ENCODE data around the gene EVPLL. TPM values are rescaled to one million over a fixed set of nuclear protein-coding genes. Genes with fewer than 3 reads are reported as not detected.
"Not testable (repeated sequence)": the region's sequence is repeated elsewhere in the genome, so short reads cannot be mapped to it uniquely, and the experiment has no call there.

EVPLL gene
- total RNA-seq, 1 donor from 2014 or later, result 1.1 TPM

DNA sequence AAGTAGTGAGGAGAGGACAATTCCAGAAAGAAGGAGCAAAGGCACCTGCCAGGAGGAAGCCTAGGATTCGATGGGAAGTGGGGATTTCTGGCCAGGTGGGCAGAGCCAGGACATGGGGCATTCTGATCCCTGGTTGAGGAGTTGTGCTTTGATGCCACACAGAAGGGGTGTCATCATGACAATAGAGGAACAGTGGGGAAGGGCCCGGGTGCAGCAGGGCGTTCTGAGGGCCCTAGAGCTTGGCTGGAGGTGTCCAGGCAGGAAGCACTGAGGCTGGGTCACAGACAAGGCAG is 4.3 kb downstream of the EVPLL start:
- Histone ChIP-seq H3K36me3 (ENCODE audit: control insufficient read depth, insufficient read depth, low read length) (no peaks in the 10 kb centered on the region), H3K27me3 (ENCODE audit: control insufficient read depth, insufficient read depth, low read length) (peaks cover 28% of the 10 kb centered on the region), H3K4me3 (ENCODE audit: low read depth, low read length) (no peak overlapping the region)
- TF ChIP-seq, protein P1, sequence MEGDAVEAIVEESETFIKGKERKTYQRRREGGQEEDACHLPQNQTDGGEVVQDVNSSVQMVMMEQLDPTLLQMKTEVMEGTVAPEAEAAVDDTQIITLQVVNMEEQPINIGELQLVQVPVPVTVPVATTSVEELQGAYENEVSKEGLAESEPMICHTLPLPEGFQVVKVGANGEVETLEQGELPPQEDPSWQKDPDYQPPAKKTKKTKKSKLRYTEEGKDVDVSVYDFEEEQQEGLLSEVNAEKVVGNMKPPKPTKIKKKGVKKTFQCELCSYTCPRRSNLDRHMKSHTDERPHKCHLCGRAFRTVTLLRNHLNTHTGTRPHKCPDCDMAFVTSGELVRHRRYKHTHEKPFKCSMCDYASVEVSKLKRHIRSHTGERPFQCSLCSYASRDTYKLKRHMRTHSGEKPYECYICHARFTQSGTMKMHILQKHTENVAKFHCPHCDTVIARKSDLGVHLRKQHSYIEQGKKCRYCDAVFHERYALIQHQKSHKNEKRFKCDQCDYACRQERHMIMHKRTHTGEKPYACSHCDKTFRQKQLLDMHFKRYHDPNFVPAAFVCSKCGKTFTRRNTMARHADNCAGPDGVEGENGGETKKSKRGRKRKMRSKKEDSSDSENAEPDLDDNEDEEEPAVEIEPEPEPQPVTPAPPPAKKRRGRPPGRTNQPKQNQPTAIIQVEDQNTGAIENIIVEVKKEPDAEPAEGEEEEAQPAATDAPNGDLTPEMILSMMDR (IDR thresholded peaks at IDR 0.05; ENCODE audit: insufficient read depth, low read length, poor library complexity, severe bottlenecking), result no peak
- DNase-seq (ENCODE audit: low read depth), result no peak

DNA sequence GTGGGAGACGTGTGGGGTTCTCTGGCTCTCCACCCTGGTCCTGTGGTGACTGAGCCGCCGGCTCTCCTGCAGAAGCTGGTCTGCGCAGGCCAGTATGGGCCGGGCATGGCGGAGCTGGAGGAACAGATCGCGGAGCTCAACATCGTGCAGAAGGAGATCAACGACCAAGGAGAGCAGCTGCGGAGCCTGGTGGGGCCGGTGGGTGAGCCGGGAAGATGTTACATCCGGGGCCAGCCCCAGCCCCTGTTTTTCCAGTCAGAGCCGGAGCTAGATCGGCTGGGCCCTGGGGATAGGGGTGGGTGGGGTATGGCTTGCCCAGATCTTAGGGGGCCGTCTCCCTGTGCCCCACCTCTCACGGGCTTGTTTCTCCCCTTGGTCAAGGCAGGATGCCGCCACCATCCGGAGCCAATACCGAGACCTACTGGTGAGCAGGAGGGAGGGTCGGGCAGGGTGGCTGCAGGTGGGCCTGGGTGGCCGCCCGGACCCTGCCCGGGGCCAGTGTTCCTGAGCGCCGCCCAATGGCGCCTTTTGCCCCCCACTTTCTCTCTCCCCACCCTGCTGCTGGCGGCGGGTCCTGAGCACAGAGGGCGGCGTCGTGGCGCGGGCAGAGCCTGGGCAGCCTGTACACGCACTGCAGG is 5.0 kb downstream of the EVPLL start:
- no peaks in the 10 kb centered on the region for H3K36me3 ChIP-seq (ENCODE audit: control insufficient read depth, insufficient read depth, low read length)
- no peak for DNase-seq (ENCODE audit: low read depth)
- TF ChIP-seq, protein P1 (IDR thresholded peaks at IDR 0.05; ENCODE audit: insufficient read depth, low read length, poor library complexity, severe bottlenecking), result no peak
- peaks cover 28% of the 10 kb centered on the region for H3K27me3 ChIP-seq (ENCODE audit: control insufficient read depth, insufficient read depth, low read length)
- no peak overlapping the region for H3K4me3 ChIP-seq (ENCODE audit: low read depth, low read length)

DNA sequence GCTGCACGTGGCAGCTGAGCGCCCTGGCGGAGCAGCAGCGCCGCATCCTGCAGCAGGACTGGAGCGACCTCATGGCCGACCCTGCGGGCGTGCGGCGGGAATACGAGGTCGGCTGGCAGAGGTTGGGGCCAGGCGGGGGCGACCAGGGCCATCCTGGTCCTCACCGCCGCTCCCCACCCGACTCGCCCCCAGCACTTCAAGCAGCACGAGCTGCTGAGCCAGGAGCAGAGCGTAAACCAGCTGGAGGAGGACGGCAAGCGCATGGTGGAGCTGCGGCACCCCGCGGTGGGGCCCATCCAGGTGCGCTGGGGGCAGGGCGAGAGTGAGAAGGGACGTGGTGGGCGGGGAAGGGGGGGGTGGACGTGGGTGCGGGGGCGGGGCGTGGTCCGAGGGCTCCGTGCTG is 5.5 kb downstream of the EVPLL start:
- DNase-seq (ENCODE audit: low read depth); H3K4me3 ChIP-seq (ENCODE audit: low read depth, low read length); H3K36me3 ChIP-seq (ENCODE audit: control insufficient read depth, insufficient read depth, low read length): not testable (repeated sequence)
- H3K27me3 ChIP-seq (ENCODE audit: control insufficient read depth, insufficient read depth, low read length), result peaks cover 28% of the 10 kb centered on the region

DNA sequence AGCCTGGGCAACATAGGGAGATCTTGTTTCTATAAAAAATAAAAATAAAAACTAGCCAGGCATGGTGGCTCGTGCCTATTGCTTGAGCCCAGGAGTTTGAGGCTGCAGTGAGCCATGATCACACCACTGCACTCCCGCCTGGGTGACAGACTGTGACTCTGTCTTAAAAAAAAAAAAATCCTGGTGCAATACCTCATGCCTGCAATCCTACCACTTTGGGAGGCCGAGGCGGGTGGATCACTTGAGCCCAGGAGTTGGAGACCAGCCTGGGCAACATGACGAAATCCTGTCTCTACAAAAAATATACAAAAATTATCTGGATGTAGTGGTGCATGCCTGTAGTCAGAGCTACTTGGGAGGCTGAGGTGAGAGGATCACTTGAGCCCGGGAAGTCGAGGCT is 6.7 kb downstream of the EVPLL start:
- DNase-seq (ENCODE audit: low read depth); H3K4me3 ChIP-seq (ENCODE audit: low read depth, low read length); H3K36me3 ChIP-seq (ENCODE audit: control insufficient read depth, insufficient read depth, low read length): not testable (repeated sequence)
- peaks cover 28% of the 10 kb centered on the region for H3K27me3 ChIP-seq (ENCODE audit: control insufficient read depth, insufficient read depth, low read length)

DNA sequence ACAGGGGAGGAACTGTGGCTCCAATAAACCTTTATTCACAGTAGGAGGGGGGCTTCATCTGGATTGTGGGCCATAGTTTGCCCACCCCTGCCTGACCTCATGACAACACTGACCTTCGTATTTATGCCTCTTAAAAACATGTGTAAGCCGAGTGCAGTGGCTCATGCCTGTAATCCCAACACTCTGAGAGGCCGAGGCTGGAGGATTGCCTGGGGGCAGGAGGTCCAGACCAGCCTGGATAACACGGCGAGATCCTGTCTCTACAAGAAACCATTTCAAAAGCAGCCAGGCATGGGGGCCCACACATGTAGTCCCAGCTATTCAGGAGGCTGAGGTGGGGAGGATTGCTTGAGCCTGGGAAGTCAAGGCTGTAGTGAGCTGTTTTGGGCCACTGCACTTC is 10.0 kb downstream of the EVPLL start:
- DNase-seq (ENCODE audit: low read depth); H3K36me3 ChIP-seq (ENCODE audit: control insufficient read depth, insufficient read depth, low read length); H3K4me3 ChIP-seq (ENCODE audit: low read depth, low read length): not testable (repeated sequence)
- peaks cover 12% of the 10 kb centered on the region for H3K27me3 ChIP-seq (ENCODE audit: control insufficient read depth, insufficient read depth, low read length)

DNA sequence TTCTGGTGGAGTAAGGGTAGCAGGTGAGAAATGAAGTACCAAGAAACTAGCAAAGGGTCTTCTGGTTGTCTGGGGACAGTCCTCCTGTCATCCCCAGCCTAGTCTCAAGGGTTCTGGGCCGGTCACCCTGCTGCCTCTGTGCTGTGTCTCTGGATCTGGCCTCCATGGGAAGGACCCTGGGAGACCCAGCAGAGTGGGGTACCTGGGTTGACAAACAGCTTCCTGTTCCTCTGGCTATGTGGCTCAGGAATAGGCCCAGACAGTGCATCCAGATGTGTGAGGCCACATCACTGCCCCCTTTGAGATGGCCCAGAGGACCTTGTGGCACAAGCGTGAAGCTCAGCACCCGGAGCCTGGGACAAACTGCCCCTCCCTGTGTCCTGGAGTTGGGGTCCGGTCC is 10.7 kb downstream of the EVPLL start:
- not testable (repeated sequence) for H3K36me3 ChIP-seq (ENCODE audit: control insufficient read depth, insufficient read depth, low read length); H3K4me3 ChIP-seq (ENCODE audit: low read depth, low read length); DNase-seq (ENCODE audit: low read depth); H3K27me3 ChIP-seq (ENCODE audit: control insufficient read depth, insufficient read depth, low read length)

DNA sequence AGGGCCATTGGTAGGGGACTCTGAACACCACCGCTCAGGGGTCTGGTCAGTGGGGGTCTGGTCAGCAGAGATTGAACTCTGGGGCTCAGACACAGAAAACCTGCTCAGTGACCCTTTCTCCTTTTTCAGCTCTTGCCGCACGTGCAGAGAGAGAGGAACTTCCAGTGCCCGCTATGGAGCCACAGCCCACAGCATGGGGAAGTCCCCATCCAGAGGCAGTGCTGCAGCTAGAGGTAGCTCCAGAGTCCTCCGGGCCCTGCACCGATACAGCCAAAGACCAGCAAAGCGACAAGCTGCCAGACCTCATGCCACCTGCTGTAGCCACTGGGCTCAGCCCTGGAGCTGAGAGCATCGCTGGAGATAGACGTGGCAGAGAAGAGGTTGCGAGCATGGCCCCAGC is 11.2 kb downstream of the EVPLL start:
- DNase-seq (ENCODE audit: low read depth); H3K36me3 ChIP-seq (ENCODE audit: control insufficient read depth, insufficient read depth, low read length); H3K4me3 ChIP-seq (ENCODE audit: low read depth, low read length); H3K27me3 ChIP-seq (ENCODE audit: control insufficient read depth, insufficient read depth, low read length): not testable (repeated sequence)

DNA sequence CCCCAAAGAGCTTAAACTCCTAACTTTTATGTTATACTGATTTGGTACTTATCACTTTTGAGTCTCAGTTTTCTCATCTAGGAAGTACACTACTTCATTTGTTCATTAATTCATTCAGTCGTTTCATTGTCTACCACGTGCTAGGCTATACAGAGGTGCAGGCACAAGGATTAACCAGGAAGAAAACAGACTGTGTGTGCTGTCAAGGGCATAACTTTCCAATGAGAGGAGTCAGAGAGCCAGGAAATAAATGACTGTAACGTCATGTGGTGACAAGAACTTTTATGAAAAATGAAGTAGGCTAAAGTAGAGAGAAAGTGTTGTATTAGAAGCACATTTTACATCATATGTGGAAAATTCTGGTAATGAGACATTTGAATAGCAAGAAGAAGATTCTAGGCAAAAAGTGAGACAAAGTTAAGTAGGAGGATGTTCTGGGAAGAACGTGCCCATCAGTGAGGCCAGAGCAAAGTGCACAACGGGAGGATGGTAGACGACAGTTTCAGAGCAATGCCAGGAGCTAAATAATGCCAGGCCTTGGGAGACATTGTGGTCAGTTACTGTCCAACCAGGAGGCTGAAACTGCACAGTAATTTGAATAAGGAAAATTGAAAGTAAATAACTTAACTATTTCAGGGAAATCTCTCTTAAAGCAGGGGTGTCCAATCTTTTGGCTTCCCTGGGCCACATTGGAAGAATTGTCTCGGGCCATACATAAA is 24.5 kb downstream of the EVPLL start:
- not testable (repeated sequence) for DNase-seq (ENCODE audit: low read depth); H3K36me3 ChIP-seq (ENCODE audit: control insufficient read depth, insufficient read depth, low read length); H3K27me3 ChIP-seq (ENCODE audit: control insufficient read depth, insufficient read depth, low read length); H3K4me3 ChIP-seq (ENCODE audit: low read depth, low read length)

DNA sequence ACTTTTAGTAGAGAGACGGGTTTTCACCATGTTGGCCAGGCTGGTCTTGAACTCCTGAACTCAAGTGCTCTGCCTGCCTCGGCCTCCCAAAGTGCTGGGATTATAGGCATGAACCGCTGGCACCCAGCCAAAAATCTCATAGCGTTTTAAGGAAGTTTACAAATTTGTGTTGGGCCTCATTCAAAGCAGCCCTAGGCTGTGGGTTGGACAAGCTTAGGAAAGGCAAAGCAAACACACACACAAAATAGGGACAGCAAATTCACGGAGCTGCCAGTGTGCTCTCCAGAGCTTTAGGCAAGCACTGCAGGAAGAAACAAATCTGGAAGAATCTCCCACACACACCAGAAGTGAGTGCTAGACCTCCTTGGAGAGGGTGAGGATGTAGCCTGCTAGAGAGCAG is 25.6 kb downstream of the EVPLL start:
- H3K27me3 ChIP-seq (ENCODE audit: control insufficient read depth, insufficient read depth, low read length); H3K36me3 ChIP-seq (ENCODE audit: control insufficient read depth, insufficient read depth, low read length); H3K4me3 ChIP-seq (ENCODE audit: low read depth, low read length); DNase-seq (ENCODE audit: low read depth): not testable (repeated sequence)

DNA sequence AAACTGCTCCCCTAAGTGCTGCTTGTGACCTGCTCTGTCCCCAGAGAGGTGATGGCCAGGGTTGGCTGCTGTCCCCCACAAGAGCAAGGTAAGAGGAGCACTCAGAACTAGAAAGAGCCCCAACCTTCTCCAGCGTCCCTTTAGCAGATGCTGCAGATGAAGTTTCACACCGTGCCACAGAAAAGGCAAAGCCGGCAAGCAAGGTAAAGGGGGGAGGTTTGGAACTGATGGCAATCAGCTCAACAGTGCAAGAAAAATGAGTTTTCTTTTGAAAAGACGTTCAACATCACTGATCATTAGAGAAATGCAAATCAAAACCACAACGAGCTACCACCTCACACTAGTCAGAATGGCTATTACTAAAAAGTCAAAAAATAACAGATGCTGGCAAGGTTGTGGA is 26.0 kb downstream of the EVPLL start:
- H3K27me3 ChIP-seq (ENCODE audit: control insufficient read depth, insufficient read depth, low read length); H3K36me3 ChIP-seq (ENCODE audit: control insufficient read depth, insufficient read depth, low read length); DNase-seq (ENCODE audit: low read depth); H3K4me3 ChIP-seq (ENCODE audit: low read depth, low read length): not testable (repeated sequence)

DNA sequence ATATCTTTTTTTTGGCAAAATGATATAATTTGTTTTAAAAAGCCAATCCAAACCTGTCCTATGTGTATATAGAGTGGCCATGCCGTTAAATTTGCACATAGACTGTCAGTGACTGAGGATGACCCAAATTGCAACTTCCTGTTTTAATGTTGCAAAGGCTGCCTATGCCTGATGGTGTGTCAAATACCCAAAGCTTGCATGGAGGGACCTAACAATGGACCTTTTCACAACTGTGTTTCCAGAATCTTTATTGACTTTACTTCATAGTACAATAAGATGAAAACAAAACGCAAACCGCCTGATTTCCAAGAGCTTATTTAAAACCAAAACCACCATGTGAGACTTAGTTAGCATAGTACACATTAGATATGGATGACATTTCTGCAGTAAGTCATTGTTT is 31.3 kb downstream of the EVPLL start:
- DNase-seq (ENCODE audit: low read depth); H3K27me3 ChIP-seq (ENCODE audit: control insufficient read depth, insufficient read depth, low read length); H3K4me3 ChIP-seq (ENCODE audit: low read depth, low read length); H3K36me3 ChIP-seq (ENCODE audit: control insufficient read depth, insufficient read depth, low read length): not testable (repeated sequence)

DNA sequence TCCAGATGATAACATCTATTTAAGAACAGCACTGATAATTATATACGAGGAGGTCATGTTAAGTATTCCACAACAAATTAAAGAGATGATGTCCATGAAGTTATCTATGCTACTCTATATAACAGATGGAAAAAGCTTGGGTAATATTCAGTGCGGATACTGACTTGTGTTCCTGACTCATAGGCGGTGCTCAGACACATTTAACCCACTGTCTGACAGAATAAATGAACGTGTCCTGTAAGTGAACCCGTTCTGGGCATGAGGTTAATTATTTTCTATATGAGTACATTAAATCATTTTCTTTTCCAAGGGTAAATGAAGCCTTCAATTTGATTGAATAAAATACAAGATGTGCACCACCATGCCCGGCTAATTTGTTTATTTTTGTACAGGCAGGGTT is 31.7 kb downstream of the EVPLL start:
- not testable (repeated sequence) for H3K36me3 ChIP-seq (ENCODE audit: control insufficient read depth, insufficient read depth, low read length); DNase-seq (ENCODE audit: low read depth); H3K27me3 ChIP-seq (ENCODE audit: control insufficient read depth, insufficient read depth, low read length); H3K4me3 ChIP-seq (ENCODE audit: low read depth, low read length)

DNA sequence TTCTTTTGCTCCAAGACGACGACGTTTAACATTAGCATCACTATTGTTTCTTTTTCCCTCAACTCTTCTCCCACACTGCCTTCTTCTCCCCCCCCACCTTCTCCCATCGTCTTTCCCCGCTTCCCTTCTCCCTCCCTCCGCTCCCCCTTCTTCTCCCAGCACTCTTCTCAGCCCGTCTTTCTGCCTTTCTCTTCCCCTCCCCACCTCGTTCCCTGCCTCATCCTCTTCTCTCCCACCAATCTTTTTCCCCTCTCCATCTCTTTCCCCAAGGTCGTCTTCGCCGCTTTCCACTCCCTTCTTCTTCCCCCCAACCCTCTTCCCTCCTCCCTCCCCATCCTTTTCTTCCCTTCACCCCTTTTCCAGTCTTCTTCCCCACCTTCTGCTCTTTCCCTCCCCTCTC is 33.2 kb downstream of the EVPLL start:
- peak overlapping the region; percentile 45 for H3K4me3 ChIP-seq (ENCODE audit: low read depth, low read length)
- not testable (repeated sequence) for H3K36me3 ChIP-seq (ENCODE audit: control insufficient read depth, insufficient read depth, low read length); H3K27me3 ChIP-seq (ENCODE audit: control insufficient read depth, insufficient read depth, low read length); DNase-seq (ENCODE audit: low read depth)

All from kidney epithelial cell (primary cell).